TTC549 (cell line): ENCODE measurements around the gene IQSEC3.
"Not testable (repeated sequence)": the region's sequence is repeated elsewhere in the genome, so short reads cannot be mapped to it uniquely, and the experiment has no call there.

ENCODE experiments used
- FAIRE-seq: peaks from 2 replicates; lab custom pipeline; 2012; peaks lifted over from hg19 to GRCh38; lab: Jason Lieb, UNC

The IQSEC3 gene

GRCh38 chr12:215116-215515 lies 148.5 kb downstream of the IQSEC3 start:
- FAIRE-seq: no peak

GRCh38 chr12:217029-217428 lies 150.5 kb downstream of the IQSEC3 start:
- not testable (repeated sequence) for FAIRE-seq

DNA sequence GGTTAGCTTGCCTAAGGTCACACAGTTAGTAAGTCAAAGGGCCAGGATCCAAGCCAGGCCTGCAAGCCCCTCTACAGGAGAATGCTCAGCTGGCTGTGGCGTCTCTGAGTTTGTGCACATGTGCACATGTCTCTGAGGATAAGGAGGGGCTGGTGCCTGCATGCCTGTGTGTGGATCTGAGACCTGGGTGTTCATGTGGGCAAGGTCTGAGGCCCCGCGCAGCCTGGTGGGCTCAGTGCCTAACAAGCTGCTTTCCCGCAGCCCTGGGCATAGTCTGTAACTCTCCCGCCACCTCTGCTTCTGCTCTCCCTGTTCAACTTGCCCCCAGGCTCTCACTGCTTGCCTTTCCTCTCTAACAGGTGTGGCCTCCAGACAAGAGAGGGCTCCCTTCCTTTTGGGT lies 151.7 kb downstream of the IQSEC3 start:
- no peak for FAIRE-seq

GRCh38 chr12:218728-219590 lies 152.4 kb downstream of the IQSEC3 start:
- FAIRE-seq: no peak

GRCh38 chr12:219891-220352 lies 153.4 kb downstream of the IQSEC3 start:
- no peak for FAIRE-seq

DNA sequence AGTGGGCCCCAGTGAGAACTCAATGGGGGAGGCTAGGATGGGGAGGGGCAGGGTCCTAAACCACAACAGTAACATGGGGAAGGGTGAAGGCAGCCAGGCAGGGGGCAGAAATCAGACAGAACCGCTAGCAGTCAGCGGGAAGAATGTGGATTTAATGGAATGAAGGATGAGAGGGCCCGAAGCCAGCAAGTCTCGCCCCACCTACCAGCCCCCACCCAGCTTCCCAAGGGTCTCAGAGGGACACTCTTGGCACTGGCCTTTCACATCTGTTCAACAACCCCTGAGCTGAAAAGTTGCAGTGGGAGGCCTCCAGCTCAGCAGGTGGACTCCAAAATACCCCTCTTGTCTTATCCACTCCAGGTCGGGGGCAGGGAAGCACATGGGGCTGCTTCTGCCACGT lies 153.9 kb downstream of the IQSEC3 start:
- FAIRE-seq: no peak

GRCh38 chr12:220946-221550 lies 154.5 kb downstream of the IQSEC3 start:
- no peak for FAIRE-seq

GRCh38 chr12:221736-222135 lies 155.2 kb downstream of the IQSEC3 start:
- FAIRE-seq: no peak

- FAIRE-seq: no peak
Observed at GRCh38 chr12:223841-224240, 157.3 kb downstream of the IQSEC3 start.

DNA sequence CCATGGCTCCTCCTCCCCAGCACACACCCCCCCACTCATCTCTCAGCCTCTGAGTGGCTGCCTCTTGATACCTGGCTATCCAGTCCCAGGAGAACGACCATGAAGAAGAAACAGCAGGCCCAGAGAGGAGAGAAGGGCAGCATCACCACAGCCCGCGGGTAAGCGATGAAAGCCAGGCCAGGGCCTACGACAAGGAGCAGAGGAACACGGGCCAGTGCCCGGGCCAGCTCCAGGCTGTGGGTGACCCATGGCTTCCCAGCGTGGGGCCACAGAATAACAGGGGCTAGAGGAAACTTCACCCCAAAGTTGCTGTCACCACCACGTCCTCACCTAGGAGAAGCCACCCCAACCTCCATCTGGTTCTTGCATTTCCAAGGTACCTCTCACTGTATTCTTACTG lies 157.8 kb downstream of the IQSEC3 start:
- no peak for FAIRE-seq

DNA sequence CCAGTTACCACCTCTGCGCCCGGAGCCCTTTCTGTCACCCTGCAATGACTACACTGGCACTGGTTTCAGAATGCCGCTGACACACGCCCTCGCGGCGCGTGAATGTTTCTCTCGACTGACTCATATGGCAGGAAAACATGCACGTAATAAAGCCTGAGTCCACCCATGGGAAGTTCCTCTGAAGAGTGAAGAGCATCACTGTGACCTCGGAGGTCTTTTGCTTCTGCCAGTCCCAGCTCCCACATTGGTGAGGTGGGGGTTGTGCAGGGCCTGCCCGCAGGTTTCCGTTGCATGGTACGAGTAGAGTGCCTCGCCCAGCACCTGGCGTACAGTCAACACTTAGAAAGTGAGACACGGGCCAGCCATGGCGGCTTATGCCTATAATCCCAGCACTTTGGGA lies 158.4 kb downstream of the IQSEC3 start:
- no peak for FAIRE-seq

DNA sequence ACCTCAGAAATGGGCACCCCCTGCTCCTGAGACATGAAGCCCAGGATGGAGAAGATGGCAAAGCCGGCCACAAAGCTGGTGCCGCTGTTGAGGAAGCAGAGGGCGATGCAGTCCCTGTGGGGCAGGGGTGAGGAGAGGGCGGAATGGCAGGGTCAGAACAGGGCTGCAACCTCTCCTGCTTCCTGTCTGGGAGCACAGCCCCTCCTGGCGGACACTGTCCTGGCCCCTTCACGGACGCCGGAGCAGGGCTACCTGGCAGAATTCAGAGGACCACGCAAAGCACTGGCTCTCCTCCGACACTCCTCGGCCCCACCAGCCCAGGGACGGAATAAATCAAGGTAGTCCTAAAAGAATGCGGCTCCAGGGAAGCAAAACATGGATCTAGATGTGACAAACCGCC lies 159.8 kb downstream of the IQSEC3 start:
- no peak for FAIRE-seq

DNA sequence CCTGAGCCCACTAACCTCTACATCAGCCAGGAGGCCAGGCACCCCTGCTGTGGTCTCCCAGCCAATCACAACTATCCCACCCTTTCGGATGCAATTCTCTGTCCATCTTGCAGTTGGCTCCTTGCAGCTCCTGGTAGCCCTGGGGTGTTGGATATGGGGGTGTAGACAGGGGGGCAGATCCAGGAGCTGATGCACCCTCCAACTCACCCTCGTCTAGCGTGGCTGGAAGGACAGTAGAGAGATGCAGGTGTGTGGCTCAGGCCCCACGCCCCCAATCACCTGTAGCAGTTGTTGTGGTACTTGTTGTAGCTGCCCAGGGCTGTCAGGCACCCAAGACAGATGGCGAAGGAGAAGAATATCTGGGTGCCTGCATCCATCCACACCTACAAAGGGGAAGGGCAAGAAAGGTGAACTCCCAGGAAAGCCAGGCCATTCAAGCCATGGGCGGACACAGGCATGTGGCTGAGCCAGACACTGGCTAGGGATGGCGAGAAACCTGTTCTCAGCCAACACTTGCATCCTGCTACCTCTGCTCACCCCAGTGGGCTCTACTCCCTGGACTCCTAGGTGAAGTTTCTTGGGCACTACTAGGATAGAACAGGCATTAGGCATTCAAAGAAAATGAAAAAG lies 160.8 kb downstream of the IQSEC3 start:
- FAIRE-seq: no peak
